Upper lobe of left lung (tissue), 4 donors: ENCODE data around the gene EPS8.

Experiments used
- POLR2A ChIP-seq, 4 donors: fragments of 450-650 bp; IDR thresholded peaks; one replicate each; pipeline ENCODE4 v1.5.1; 2016 to 2017; ENCODE audit warnings: antibody characterized with exemption in 4 of 4, mild to moderate bottlenecking in 2 of 4
- TF ChIP-seq, protein P1 (sequence below), 6 experiments: fragments of 450-650 bp in 4 of 6; fragments of 200-600 bp in 2 of 6; sonication (generic) in 2 of 6; IDR thresholded peaks; one replicate each; pipeline ENCODE4 v1.5.1; 2016 to 2019; ENCODE audit warnings: antibody characterized with exemption in 6 of 6

DNA sequence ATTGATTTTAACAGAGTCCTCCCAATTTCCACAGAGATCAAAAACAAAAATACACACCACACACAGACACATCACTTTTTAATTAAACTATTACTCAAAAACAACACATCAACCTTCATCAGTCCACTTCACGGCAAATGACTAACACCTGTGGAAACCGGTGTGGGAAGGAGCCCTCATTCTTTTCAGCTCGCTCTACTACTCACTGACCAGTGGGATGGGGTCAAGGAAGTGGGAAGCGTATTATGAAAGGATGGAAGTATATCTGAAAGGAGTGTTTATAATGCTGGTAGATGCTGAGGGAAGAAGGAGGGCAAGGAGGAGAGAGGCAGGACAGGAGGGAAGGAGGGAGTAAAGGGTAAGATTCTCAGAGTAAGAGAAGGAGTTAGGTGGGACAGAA, 156.5 kb downstream of the EPS8 start:
- TF ChIP-seq, protein P1, sequence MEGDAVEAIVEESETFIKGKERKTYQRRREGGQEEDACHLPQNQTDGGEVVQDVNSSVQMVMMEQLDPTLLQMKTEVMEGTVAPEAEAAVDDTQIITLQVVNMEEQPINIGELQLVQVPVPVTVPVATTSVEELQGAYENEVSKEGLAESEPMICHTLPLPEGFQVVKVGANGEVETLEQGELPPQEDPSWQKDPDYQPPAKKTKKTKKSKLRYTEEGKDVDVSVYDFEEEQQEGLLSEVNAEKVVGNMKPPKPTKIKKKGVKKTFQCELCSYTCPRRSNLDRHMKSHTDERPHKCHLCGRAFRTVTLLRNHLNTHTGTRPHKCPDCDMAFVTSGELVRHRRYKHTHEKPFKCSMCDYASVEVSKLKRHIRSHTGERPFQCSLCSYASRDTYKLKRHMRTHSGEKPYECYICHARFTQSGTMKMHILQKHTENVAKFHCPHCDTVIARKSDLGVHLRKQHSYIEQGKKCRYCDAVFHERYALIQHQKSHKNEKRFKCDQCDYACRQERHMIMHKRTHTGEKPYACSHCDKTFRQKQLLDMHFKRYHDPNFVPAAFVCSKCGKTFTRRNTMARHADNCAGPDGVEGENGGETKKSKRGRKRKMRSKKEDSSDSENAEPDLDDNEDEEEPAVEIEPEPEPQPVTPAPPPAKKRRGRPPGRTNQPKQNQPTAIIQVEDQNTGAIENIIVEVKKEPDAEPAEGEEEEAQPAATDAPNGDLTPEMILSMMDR (IDR thresholded peaks at IDR 0.05) = no peak
- no peak for TF ChIP-seq POLR2A (IDR thresholded peaks at IDR 0.05)
